NCI-H526 treated with DMSO at 0.1 percent for 48 hours (cell line): Measurements from ENCODE around the gene DDX4.
A peak's percentile ranks its signal among the peaks of the same experiment; 100 is the strongest.
"Not testable (repeated sequence)": the region's sequence is repeated elsewhere in the genome, so short reads cannot be mapped to it uniquely, and the experiment has no call there.

Source experiments
- DNase-seq: peaks from one replicate; lab custom pipeline; 2025; lab: John Stamatoyannopoulos, UW

DDX4 gene

GRCh38 chr5:55737793-55738192, at the start of gene DDX4:
Gene DDX4 (plus strand): TSS chr5:55738061. CDS start chr5:55738964, 903 bp downstream.
- DNase-seq: no peak

- DNase-seq: peak; percentile 47
These were observed 46.4 kb upstream of the DDX4 start for GRCh38 chr5:55691265-55692105.

- DNase-seq: no peak
These were observed 45.8 kb upstream of the DDX4 start for GRCh38 chr5:55692106-55692417.

DNA sequence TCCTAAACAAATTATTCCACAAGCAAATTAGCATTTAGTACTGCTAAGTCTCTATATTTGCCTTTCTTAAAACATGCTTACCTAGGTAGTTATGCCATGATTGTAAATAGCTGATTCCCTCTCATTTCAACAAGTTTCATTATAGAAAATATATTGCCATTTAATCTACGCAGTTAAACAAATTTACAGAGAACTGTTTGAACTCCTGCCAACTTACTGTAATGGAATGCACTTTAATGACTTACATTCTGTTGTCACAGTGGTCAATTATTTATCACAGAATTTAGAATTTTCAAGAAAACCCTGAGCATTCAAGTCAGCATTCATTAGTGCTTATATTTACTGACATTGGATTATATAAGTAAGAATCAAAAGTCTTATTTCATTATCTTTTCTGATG, 45.4 kb upstream of the DDX4 start:
- DNase-seq: no peak

GRCh38 chr5:55694152-55694830, 43.6 kb upstream of the DDX4 start:
- peak; percentile 8 for DNase-seq

DNA sequence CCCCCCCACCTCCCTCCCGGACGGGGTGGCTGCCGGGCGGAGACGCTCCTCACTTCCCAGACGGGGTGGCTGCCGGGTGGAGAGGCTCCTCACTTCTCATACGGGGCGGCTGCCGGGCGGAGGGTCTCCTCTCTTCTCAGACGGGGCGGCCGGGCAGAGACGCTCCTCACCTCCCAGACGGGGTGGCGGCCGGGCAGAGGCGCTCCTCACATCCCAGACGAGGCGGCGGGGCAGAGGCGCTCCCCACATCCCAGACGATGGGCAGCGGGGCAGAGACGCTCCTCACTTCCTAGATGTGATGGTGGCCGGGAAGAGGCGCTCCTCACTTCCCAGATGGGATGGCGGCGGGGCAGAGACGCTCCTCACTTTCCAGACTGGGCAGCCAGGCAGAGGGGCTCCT, 41.2 kb upstream of the DDX4 start:
- not testable (repeated sequence) for DNase-seq

DNA sequence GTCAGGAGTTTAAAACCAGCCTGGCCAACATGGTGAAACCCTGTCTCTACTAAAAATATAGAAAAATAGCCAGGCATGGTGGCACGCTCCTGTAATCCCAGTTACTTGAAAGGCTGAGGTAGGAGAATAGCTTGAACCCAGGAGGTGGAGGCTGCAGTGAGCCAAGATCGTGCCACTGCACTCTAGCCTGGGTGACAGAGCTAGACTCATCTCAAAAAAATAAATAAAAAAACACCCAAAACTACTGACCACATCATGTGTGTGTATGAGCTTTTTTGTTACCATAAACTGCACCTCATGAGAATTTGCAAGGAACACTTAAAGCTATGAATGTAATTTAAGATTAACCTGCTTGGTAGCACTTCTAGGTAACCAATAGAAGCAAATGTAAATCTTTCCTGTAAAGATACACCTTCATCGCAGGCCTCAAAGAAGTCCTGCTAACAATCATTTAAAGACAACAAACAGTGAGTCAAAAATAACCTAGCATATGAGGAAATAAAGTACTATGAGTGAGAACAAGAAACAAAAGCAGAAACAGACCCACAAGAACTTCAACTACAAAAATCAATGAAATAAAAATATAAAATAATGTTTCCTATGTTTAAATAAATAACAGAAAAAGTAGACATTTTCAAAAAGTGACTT, 38.7 kb upstream of the DDX4 start:
- DNase-seq: no peak

DNA sequence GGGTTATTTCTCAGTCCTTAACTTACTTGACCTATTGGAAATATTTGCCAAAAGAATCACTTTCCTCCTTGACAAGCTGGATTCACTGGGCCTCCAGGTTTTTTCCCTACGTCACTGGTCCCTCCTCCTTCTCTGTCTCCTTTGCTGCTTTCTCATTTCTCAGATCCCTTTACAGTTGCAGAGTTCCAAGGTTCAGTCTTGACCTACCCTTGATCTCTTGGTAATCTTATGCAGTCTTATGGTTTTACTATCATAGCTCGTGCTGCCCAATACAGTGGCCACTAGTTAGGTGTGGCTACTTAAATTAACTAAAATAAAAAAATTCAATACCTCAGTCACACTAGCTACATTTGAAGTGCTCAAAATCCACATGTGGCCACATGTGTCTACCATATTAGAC, 37.1 kb upstream of the DDX4 start:
- no peak for DNase-seq

DNA sequence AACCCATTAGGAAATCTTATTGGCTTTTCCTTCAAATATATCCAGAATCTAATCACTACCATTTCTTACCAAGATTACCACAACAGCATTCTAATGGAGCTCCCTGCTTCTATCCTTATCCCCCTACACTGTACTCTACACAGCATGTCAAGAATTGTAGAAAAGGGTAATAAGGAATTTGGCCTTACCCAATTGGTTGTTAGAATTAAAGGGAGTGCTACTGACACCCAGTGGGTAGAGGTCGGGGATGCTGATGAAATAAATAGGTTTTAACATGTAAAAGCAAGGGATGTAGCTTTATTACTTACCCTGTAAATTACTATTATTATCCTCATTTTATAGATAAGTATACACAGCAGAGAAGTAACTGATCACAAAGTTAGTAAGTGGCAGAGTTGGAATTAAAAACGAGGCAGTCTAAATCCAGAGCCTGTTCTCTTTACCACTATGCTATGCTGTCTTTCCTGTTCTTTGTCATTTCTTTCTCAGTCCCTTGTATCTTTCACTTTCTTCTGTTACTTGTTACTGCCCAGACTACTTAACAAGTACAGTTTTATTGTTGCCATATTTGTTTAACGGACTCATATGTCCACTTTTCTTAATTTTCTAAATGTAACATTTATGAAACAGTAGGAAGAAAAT, 36.3 kb upstream of the DDX4 start:
- no peak for DNase-seq

- no peak for DNase-seq
These were observed 35.1 kb upstream of the DDX4 start for GRCh38 chr5:55702598-55703345.

GRCh38 chr5:55706230-55706629, 31.6 kb upstream of the DDX4 start:
- DNase-seq: no peak

DNA sequence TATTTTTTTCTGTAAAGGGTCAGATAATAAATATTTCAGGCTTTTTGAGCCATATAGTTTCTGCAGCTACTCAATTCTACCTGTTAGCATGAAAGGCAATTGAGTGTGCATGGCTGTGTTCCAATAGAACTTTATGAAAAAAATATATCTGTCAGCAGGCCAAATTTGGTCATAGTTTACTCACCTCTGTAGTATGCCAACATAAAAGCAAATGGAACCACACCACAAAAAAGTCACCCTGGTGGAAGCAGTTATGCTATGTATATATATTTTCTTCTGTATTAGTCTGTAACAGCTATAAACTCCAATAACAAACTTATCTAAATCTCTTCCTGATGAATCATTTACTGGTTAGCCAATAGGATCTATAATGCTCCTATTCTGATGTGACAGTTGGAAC, 29.1 kb upstream of the DDX4 start:
- no peak for DNase-seq

DNA sequence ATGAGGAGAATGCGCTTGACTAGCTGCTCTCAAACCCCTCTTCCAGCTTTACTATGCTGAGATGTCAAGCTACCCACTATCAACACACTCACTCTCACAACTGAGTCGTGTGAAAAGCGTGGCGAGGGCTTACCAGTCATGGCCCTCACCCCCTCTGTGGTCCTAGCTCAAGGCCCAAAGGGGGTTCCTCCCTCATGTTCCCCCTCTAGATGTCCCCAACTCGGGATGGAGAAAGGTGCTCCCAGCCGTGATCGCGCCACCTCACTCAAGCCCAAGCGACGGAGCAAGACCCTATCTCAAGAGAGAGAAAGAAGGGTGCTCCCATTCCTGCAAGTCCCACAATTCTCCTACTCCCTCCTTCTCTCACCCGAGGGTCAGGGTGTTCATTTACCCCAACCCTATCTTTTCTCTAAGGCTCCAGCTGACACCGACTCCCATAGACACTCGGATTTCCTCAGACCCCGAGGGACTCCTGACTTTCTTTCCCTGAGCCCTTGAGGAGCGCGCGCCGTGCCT, 26.3 kb upstream of the DDX4 start:
- no peak for DNase-seq

DNA sequence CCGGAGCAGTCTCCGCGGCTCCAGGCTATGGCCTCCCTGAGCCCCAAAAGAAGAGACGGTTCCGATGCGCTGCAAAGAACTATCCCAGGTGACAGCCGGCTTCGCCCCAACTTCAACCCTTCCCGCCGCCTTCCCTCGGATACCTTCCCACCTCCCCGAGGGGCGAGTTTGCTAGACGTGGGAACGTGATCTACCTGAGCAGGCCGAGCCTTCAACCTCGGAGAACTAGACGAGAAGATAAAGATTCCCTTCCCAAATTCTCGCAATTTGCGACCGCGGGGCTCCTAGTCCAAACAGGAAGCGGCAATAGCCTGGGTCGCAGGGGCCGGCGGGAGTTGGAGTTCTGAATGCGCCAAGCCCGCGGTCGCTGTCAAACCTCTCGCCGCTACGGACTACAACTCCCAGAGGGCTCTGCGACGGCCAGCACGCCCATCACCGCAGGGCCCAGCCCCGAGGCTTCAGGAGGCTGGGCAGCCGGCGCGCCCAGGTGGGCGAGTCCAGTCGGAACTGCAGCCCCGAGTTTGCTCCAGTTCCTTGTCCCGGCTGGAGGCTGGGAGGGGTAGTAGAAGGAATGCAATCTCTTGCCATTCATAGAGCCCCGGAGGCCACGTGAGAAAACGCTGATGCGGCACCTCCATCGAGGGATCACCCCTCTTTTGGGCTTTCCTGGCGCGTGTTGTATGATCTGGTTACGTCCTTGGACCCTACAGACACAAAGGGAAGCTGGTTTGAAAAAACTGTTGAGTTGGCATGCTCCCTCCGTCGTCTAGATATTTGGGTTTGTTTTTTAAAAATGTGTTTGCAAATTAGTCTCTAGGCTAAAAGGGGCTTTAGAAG, 25.6 kb upstream of the DDX4 start, which contains the start of gene SLC38A9:
SLC38A9 (minus strand) TSS at position 302 of the 837 bp plus-strand sequence. CDS start 14,366 bp downstream, outside the sequence.
- DNase-seq: peak; percentile 79

DNA sequence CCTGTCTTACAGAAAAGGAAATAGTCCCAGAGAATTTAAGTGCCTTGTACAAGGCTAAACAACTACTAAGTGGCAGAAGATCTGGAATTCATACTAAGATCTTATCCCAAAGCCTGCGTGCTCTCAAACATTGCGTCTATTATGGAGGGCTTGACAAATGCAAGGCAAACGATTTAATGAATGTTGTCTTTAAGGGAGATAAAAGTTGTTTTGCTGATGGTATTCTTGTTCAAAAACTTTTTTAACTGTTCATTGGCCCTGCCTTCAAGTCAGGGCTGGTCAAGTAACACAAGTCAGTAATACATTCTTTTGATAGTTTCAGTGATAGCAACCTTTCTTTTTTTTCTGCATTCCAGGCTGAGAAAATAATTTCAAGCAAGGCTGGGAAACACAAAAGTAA, 24.0 kb upstream of the DDX4 start:
- DNase-seq: no peak

DNA sequence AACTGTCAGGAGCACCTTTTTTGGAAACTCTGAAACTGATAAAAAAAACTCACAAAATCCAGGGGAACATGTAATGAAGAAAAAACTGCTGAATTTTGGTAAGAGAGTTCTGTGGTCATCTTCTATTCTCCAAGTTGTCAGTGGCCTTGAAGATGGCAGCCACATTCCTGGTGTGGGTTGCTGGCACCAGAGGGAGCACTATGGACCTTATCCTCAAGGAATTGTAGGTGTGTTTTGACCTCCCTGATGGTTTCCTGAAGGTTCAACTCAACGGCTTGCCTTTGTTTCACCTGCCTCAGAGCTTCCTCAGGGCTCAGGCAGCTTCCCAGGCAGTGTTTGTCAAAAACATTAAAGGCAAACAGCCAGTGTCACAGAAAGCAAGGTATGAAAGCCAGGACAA, 23.5 kb upstream of the DDX4 start:
- no peak for DNase-seq

GRCh38 chr5:55714749-55715148, 23.1 kb upstream of the DDX4 start:
- no peak for DNase-seq

- DNase-seq: no peak
These were observed 22.3 kb upstream of the DDX4 start for GRCh38 chr5:55715519-55716078.

GRCh38 chr5:55719026-55719425, 18.8 kb upstream of the DDX4 start:
- DNase-seq: not testable (repeated sequence)

DNA sequence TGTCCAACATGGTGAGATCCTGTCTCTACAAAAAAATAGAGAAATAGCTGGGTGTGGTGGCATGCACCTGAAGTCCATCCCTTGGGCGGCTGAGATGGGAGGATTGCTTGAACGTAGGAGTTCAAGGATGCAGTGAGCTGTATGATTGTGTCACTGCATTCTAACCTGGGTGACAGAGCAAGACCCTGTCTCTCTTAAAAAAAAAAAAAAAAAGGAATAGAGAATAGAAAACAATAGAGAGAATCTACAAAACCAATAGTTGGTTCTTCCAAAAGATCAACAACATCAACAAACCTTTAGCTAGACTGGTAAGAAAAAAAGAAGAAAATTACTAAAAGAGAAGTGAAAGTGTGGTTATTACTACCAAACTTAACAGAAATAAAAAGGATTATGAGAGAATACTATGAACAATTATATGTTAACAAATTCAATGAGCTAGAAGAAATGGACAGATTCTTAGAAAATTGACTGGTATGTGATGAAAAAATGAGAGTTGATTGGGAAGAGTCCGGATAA, 17.6 kb upstream of the DDX4 start:
- DNase-seq: no peak
